A549 treated with CORT108297 at 1 μM for 4 hours (cell line): ENCODE measurements around the gene FRMPD3. TPM values are rescaled to one million over a fixed set of nuclear protein-coding genes. Genes with fewer than 3 reads are reported as not detected.

Experiments
- total RNA-seq: library from RNA; stranded (reverse); fragments of 200-300 nt; extraction: Qiagen RNA extraction; gene quantifications from 5 replicates; pipeline ENCODE4 v1.2.3, GENCODE V29; 2022

FRMPD3 gene
- total RNA-seq = 0.10 to 0.15 TPM (median 0.12 TPM) in 5 replicates

DNA sequence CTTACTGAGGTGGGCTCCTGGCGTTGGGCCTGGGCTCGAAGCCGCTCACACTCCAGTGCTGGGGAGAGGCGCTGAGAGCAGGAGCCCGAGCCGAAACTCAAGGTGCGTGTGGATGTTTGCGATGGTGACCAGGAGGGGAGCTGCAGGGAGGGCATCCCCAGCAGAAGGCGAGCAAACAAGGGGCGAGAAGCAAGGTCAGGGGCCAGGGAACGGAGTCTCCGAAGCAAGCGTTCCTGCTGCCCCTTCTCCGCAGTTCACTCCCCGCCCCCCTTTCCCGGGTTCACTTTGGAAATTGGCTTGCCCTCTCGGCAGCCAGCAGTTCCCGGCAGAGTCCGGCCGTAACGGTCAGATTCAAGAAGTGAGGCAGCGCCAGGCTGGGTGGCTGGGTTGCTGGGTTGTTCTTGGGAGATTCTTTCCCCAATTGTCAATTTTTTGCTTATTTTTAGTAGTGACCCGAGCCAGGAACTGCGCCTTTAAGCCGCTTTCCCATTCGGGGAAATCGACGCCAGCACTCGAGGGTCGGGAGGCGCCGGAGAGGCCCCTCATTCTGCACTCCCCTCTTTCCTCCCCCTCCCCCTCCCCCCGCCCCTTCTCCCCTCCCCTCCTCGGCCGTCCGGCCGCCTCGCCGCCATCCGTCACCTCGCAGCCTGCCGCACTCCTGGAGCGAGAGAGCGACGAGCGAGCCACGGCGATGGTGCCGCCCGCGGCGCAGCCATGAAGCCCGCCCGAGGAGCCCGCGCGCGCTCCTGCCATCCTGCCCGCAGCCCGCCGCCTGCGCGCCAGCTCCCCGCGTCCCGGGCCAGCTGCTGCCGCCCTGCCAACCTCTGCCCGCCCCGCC lies at the start of gene FRMPD3:
FRMPD3 (plus strand) TSS at position 655 of the 838 bp plus-strand sequence. CDS start 76,937 bp downstream, outside the sequence.

Other genes with a start within 250 kb of the FRMPD3 start
- 13.2 to 17.3 TPM (median 14.8 TPM) in 5 replicates for gene NUP62CL, start 243.2 kb upstream of the FRMPD3 start, total RNA-seq
- not detected in 5 replicates for gene DNAAF6, start 243.0 kb upstream of the FRMPD3 start, total RNA-seq
- 94.1 to 112 TPM (median 99.0 TPM) in 5 replicates for gene PRPS1, start 178.9 kb downstream of the FRMPD3 start, total RNA-seq